HepG2 (cell line): ENCODE data around the gene OR1E1.
"Not testable (repeated sequence)": the region's sequence is repeated elsewhere in the genome, so short reads cannot be mapped to it uniquely, and the experiment has no call there.

Experiments
- EZH2 ChIP-seq: conservative IDR thresholded peaks from 2 replicates; pipeline ENCODE4 v1.6.1; 2012; ENCODE audit warnings: mild to moderate bottlenecking, low read depth, low read length, moderate library complexity
- NR2F1 ChIP-seq, 2 experiments: fragments of 450-650 bp in 1 of 2; formaldehyde crosslinking in 1 of 2; IDR thresholded peaks; 2 replicates each; pipeline versions ENCODE4 v1.5.0 to v1.6.1; 2016 to 2020; ENCODE audit warnings: mild to moderate bottlenecking in 1 of 2, missing compliant biosample characterization in 1 of 2, missing genetic modification reagents in 1 of 2, moderate library complexity in 1 of 2
- ZNF44 ChIP-seq: sonication (generic); formaldehyde crosslinking; IDR thresholded peaks from 2 replicates; pipeline ENCODE4 v1.5.1; 2020; ENCODE audit warnings: mild to moderate bottlenecking, missing genetic modification reagents

DNA sequence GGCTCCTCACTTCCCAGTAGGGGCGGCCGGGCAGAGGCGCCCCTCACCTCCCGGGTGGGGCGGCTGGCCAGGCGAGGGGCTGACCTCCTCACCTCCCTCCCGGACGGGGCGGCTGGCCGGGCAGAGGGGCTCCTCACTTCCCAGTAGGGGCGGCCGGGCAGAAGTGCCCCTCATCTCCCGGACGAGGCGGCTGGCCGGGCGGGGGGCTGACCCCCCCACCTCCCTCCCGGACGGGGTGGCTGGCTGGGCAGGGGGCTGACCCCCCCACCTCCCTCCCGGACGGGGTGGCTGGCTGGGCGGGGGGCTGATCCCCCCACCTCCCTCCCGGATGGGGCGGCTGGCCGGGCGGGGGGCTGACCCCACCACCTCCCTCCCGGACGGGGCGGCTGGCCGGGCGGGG, 27.0 kb downstream of the OR1E1 start:
- not testable (repeated sequence) for TF ChIP-seq ZNF44 (CRISPR knock-in tag); NR2F1 (CRISPR knock-in tag; IDR thresholded peaks at IDR 0.05); EZH2
